IMR-90 (cell line): ENCODE measurements around the gene PPP1R14B. TPM values are rescaled to one million over a fixed set of nuclear protein-coding genes. Genes with fewer than 3 reads are reported as not detected.

ENCODE experiments used
- ATAC-seq: fragments of 200-7000 bp; cut with Tn5 transposase; 2 replicates; pipeline ENCODE4 v1.9.1; 2020; ENCODE audit warnings: low read depth, mild to moderate bottlenecking, moderate library complexity
- BruUV-seq: library from RNA; stranded (reverse); fragments of 400-500 nt; replicated peaks from 2 replicates; lab custom pipeline; 2021; lab: Mats Ljungman, UMichigan
- CTCF ChIA-PET: fragments of 300-600 bp; formaldehyde crosslinking; extraction: SDS; loops from one replicate; lab custom pipeline; 2021; ENCODE audit warnings: antibody characterized with exemption; lab: Yijun Ruan, JAX
- POLR2A ChIA-PET: fragments of 300-600 bp; sonication (Branson Sonifier 250); formaldehyde crosslinking; loops from one replicate; lab custom pipeline; 2022; ENCODE audit warnings: antibody characterized with exemption; ENCODE audit not compliant: unreplicated experiment; lab: Charles Lee
- DNase-seq: peaks from one replicate; pipeline ENCODE4 v3.0.0; 2013
- H2AFZ ChIP-seq: replicated peaks from 2 replicates; pipeline ENCODE3; 2013; ENCODE audit warnings: low read length, mild to moderate bottlenecking; ENCODE audit not compliant: poor library complexity
- H2AK5ac ChIP-seq: 2 replicates; pipeline ENCODE4 v1.6.1; 2013; ENCODE audit warnings: low read depth, low read length, inconsistent platforms
- H2AK9ac ChIP-seq: replicated peaks from 2 replicates; pipeline ENCODE3; 2013; ENCODE audit warnings: mild to moderate bottlenecking, low read depth, low read length, moderate library complexity; ENCODE audit not compliant: poor library complexity
- H2BK120ac ChIP-seq: 2 replicates; pipeline ENCODE4 v1.6.1; 2013; ENCODE audit warnings: low read depth, low read length, inconsistent platforms
- H2BK15ac ChIP-seq: 3 replicates; pipeline ENCODE4 v1.6.1; 2013; ENCODE audit warnings: low read depth, low read length, inconsistent platforms
- H2BK20ac ChIP-seq: 2 replicates; pipeline ENCODE4 v1.6.1; 2013; ENCODE audit warnings: low read depth, mild to moderate bottlenecking, inconsistent platforms, low read length, moderate library complexity
- H2BK5ac ChIP-seq: 2 replicates; pipeline ENCODE4 v1.6.1; 2013; ENCODE audit warnings: mild to moderate bottlenecking, low read depth, low read length, inconsistent platforms; ENCODE audit not compliant: poor library complexity, severe bottlenecking
- H3K14ac ChIP-seq: replicated peaks from 2 replicates; pipeline ENCODE4 v1.6.1; 2013; ENCODE audit warnings: low read depth, low read length, inconsistent platforms
- H3K18ac ChIP-seq: 2 replicates; pipeline ENCODE4 v1.6.1; 2013; ENCODE audit warnings: low read depth, low read length, control low read depth
- H3K23ac ChIP-seq: 2 replicates; pipeline ENCODE4 v1.6.1; 2013; ENCODE audit warnings: low read depth, low read length, inconsistent platforms
- H3K27ac ChIP-seq: 2 replicates; pipeline ENCODE4 v1.5.1; 2013; ENCODE audit warnings: mild to moderate bottlenecking, control low read depth, low read length; ENCODE audit not compliant: insufficient read depth
- H3K27me3 ChIP-seq: 2 replicates; pipeline ENCODE4 v1.6.1; 2013; ENCODE audit warnings: low read length; ENCODE audit not compliant: control insufficient read depth, insufficient read depth
- H3K36me3 ChIP-seq: 2 replicates; pipeline ENCODE4 v1.6.1; 2013; ENCODE audit warnings: low read length, mixed read lengths; ENCODE audit not compliant: control insufficient read depth, insufficient read depth
- H3K4ac ChIP-seq: 2 replicates; pipeline ENCODE4 v1.6.1; 2013; ENCODE audit warnings: low read depth, low read length, inconsistent platforms
- H3K4me1 ChIP-seq: 2 replicates; pipeline ENCODE4 v1.6.1; 2013; ENCODE audit warnings: low read length, mixed read lengths; ENCODE audit not compliant: control insufficient read depth, insufficient read depth
- H3K4me2 ChIP-seq: 2 replicates; pipeline ENCODE4 v1.6.1; 2013; ENCODE audit warnings: low read depth, mild to moderate bottlenecking, control low read depth, low read length, moderate library complexity
- H3K4me3 ChIP-seq: 2 replicates; pipeline ENCODE4 v1.5.1; 2013; ENCODE audit warnings: low read depth, mild to moderate bottlenecking, control low read depth, low read length, moderate library complexity; ENCODE audit not compliant: insufficient read depth
- H3K56ac ChIP-seq: 2 replicates; pipeline ENCODE4 v1.6.1; 2013; ENCODE audit warnings: low read length, inconsistent platforms; ENCODE audit not compliant: insufficient read depth; ENCODE audit errors: extremely low read depth
- H3K79me1 ChIP-seq, 2 experiments: 2 replicates each; pipeline ENCODE4 v1.6.1; 2013; ENCODE audit warnings: low read length in 2 of 2, inconsistent platforms in 1 of 2, low read depth in 1 of 2
- H3K9ac ChIP-seq: 2 replicates; pipeline ENCODE4 v1.6.1; 2013; ENCODE audit warnings: low read depth, low read length, control low read depth
- H3K9me1 ChIP-seq: 2 replicates; pipeline ENCODE4 v1.6.1; 2013; ENCODE audit warnings: low read length, inconsistent platforms; ENCODE audit not compliant: insufficient read depth
- H3K9me3 ChIP-seq: 2 replicates; pipeline ENCODE4 v1.6.1; 2013; ENCODE audit warnings: low read length; ENCODE audit not compliant: control insufficient read depth, insufficient read depth
- H4K20me1 ChIP-seq: 2 replicates; pipeline ENCODE4 v1.6.1; 2013; ENCODE audit warnings: low read length, inconsistent platforms; ENCODE audit not compliant: insufficient read depth
- H4K5ac ChIP-seq: 2 replicates; pipeline ENCODE4 v1.6.1; 2013; ENCODE audit warnings: mild to moderate bottlenecking, low read depth, low read length, control low read depth
- H4K8ac ChIP-seq, 2 experiments: 2 replicates each; pipeline ENCODE4 v1.6.1; 2013; ENCODE audit warnings: low read depth in 2 of 2, low read length in 2 of 2, control low read depth in 1 of 2, inconsistent platforms in 1 of 2
- H4K91ac ChIP-seq: 2 replicates; pipeline ENCODE4 v1.6.1; 2013; ENCODE audit warnings: low read depth, low read length, inconsistent platforms; ENCODE audit not compliant: insufficient read depth
- BHLHE40 ChIP-seq: fragments of 150-350 bp; IDR thresholded peaks from 2 replicates; pipeline ENCODE4 v1.6.1; 2016; ENCODE audit warnings: mild to moderate bottlenecking, low read depth, low read length
- CEBPB ChIP-seq: IDR thresholded peaks from 2 replicates; pipeline ENCODE4 v1.6.1; 2012; ENCODE audit warnings: low read depth, low read length, improper control_type of control experiment
- CHD1 ChIP-seq: IDR thresholded peaks from 2 replicates; pipeline ENCODE4 v1.6.1; 2012; ENCODE audit warnings: low read depth, low read length, improper control_type of control experiment
- CTCF ChIP-seq: conservative IDR thresholded peaks from 2 replicates; pipeline ENCODE4 v1.5.1; 2012; ENCODE audit warnings: mild to moderate bottlenecking, low read depth, low read length, improper control_type of control experiment
- ELK1 ChIP-seq: fragments of 150-350 bp; IDR thresholded peaks from 2 replicates; pipeline ENCODE4 v1.6.1; 2016; ENCODE audit warnings: low read depth, mild to moderate bottlenecking, low read length, moderate library complexity, borderline replicate concordance
- FOS ChIP-seq: fragments of 150-350 bp; IDR thresholded peaks from 2 replicates; pipeline ENCODE4 v1.6.1; 2016; ENCODE audit warnings: low read depth, low read length
- MAFK ChIP-seq: IDR thresholded peaks from 2 replicates; pipeline ENCODE4 v1.6.1; 2012; ENCODE audit warnings: low read depth, low read length, improper control_type of control experiment
- MAZ ChIP-seq: IDR thresholded peaks from 2 replicates; pipeline ENCODE4 v1.6.1; 2012; ENCODE audit warnings: low read depth, mild to moderate bottlenecking, low read length, improper control_type of control experiment, moderate library complexity, borderline replicate concordance
- MXI1 ChIP-seq: IDR thresholded peaks from 2 replicates; pipeline ENCODE4 v1.6.1; 2012; ENCODE audit warnings: low read depth, mild to moderate bottlenecking, low read length, moderate library complexity, borderline replicate concordance
- NFE2L2 ChIP-seq: fragments of 150-350 bp; IDR thresholded peaks from 2 replicates; pipeline ENCODE4 v1.6.1; 2016; ENCODE audit warnings: low read depth, mild to moderate bottlenecking, low read length
- POLR2A ChIP-seq: IDR thresholded peaks from 2 replicates; pipeline ENCODE4 v1.6.1; 2012; ENCODE audit warnings: mild to moderate bottlenecking, low read depth, low read length
- RAD21 ChIP-seq: IDR thresholded peaks from 2 replicates; pipeline ENCODE4 v1.6.1; 2012; ENCODE audit warnings: low read length, improper control_type of control experiment
- RCOR1 ChIP-seq: IDR thresholded peaks from 2 replicates; pipeline ENCODE4 v1.6.1; 2012; ENCODE audit warnings: mild to moderate bottlenecking, low read length, improper control_type of control experiment; ENCODE audit not compliant: insufficient replicate concordance
- RFX5 ChIP-seq: IDR thresholded peaks from 2 replicates; pipeline ENCODE4 v1.8.0; 2012; ENCODE audit warnings: low read depth, mild to moderate bottlenecking, low read length, moderate library complexity
- SMC3 ChIP-seq: fragments of 150-350 bp; IDR thresholded peaks from 2 replicates; pipeline ENCODE4 v1.6.1; 2016; ENCODE audit warnings: low read depth, mild to moderate bottlenecking, antibody characterized with exemption, low read length, moderate library complexity
- USF2 ChIP-seq: fragments of 150-350 bp; IDR thresholded peaks from 2 replicates; pipeline ENCODE4 v1.6.1; 2017; ENCODE audit warnings: mild to moderate bottlenecking, antibody characterized with exemption, low read length, low read depth
- WGBS, 2 experiments: methylation state at CpG; one replicate each; pipeline versions ENCODE4 v1.1.5 to v1.1.7; 2013; ENCODE audit warnings: missing lambda C conversion rate in 2 of 2; ENCODE audit not compliant: insufficient read length in 1 of 2; ENCODE audit errors: extremely low coverage in 2 of 2; 5-methylcytosine and 5-hydroxymethylcytosine counted together
- dilution Hi-C: fragments of 300-500 bp; cut with HindIII; formaldehyde crosslinking; loops from one replicate; pipeline ENCODE4 v1.14.3; 2018; ENCODE audit warnings: low sequenced_read_pairs; ENCODE audit not compliant: unreplicated experiment
- in situ Hi-C: fragments of 300-500 bp; cut with MboI; formaldehyde crosslinking; loops from 3 replicates; pipeline ENCODE4 v1.14.3; 2019; ENCODE audit warnings: low sequenced_read_pairs, inconsistent platforms, mixed read lengths
- intact Hi-C: fragments of 100-400 bp; cut with micrococcal nuclease; formaldehyde crosslinking; loops from 2 replicates; pipeline ENCODE4 v1.10.0; 2022
- polyA plus RNA-seq, 3 experiments: library from polyadenylated mRNA; depleted of rRNA; stranded (reverse); fragments of >200 nt; gene quantifications; 2 replicates each; pipeline ENCODE4 v1.2.3, GENCODE V29; 2012; ENCODE audit warnings: low replicate concordance in 1 of 3
- total RNA-seq: library from RNA; depleted of rRNA; stranded (reverse); fragments of >200 nt; gene quantifications from 2 replicates; pipeline ENCODE4 v1.2.3, GENCODE V29; 2012

PPP1R14B gene
- total and polyA plus RNA-seq, 2 of the 4 experiments (the other 2 are of a cell fraction), result 176 to 257 TPM

GRCh38 chr11:64288353-64288750 is 41.6 kb upstream of the PPP1R14B start:
- Histone ChIP-seq H3K9me3 (no peaks in the 10 kb centered on the region), H4K5ac (no peak overlapping the region), H2AFZ (no peak overlapping the region), H3K14ac (no peak overlapping the region), H3K23ac (no peak overlapping the region), H2BK15ac (no peak overlapping the region), H3K9me1 (peaks cover 1% of the 10 kb centered on the region; the same call in 1 of the 2 replicates), H2BK120ac (no peak overlapping the region), H3K27me3 (peaks cover 33% of the 10 kb centered on the region), H3K4me2 (no peak overlapping the region), H4K20me1 (peaks cover 5% of the 10 kb centered on the region; the same call in 1 of the 2 replicates), H4K8ac (no peak overlapping the region), H3K18ac (no peak overlapping the region), H3K4me1 (peaks cover 11% of the 10 kb centered on the region), H2AK9ac (no peak overlapping the region), H3K9ac (no peak overlapping the region), H3K36me3 (no peaks in the 10 kb centered on the region), H3K79me1 (peaks cover 13 to 25% of the 10 kb centered on the region in 2 experiments), H2BK20ac (no peak overlapping the region), H3K4me3 (no peak overlapping the region), H2AK5ac (no peak overlapping the region), H3K4ac (no peak overlapping the region), H3K27ac (no peak overlapping the region), H2BK5ac (no peak overlapping the region), H4K91ac (no peak overlapping the region), H3K56ac (no peak overlapping the region)
- BruUV-seq, result no TSS peak
- ATAC-seq (no peak), DNase-seq (no peak)
- 100% methylated on average over 1 of the region's 9 CpGs; no CpG with 5 or more reads in 1 of the 2 experiments for WGBS, 2 experiments
- ChIA-PET POLR2A (no interaction called here), CTCF (no interaction called here)
- intact Hi-C loops, result no loop called here
- dilution Hi-C loops, result no loop called here
- in situ Hi-C loops, result no loop called here
- no peak for TF ChIP-seq CTCF
- TF ChIP-seq ELK1, result no peak
- TF ChIP-seq FOS, result no peak
- no peak for TF ChIP-seq SMC3
- TF ChIP-seq MAZ, result no peak
- TF ChIP-seq RCOR1, result no peak
- TF ChIP-seq MAFK, result no peak
- no peak for TF ChIP-seq CHD1
- TF ChIP-seq RFX5, result no peak
- TF ChIP-seq POLR2A, result no peak
- TF ChIP-seq MXI1, result no peak
- TF ChIP-seq BHLHE40, result no peak
- no peak for TF ChIP-seq RAD21
- no peak for TF ChIP-seq USF2
- TF ChIP-seq CEBPB, result no peak
- TF ChIP-seq NFE2L2, result no peak
